ENCODE data around the gene MFSD12.

MFSD12 gene

GRCh38 chr19:3537438-3538240 is 19.7 kb downstream of the MFSD12 start:
- in situ Hi-C loops (cut with HindIII; ENCODE audit: low sequenced_read_pairs): loop anchor here (5.0 kb wide), 1 partner anchor 85 kb away; no protein-coding TSS in a partner anchor
- H3K4me3 ChIP-seq (ENCODE audit: low read depth, low read length): no peak overlapping the region
- TF ChIP-seq CTCF (IDR thresholded peaks at IDR 0.05; ENCODE audit: low read depth, low read length, missing control alignments): no peak
- DNase-seq (ENCODE audit: low read depth): no peak

- in situ Hi-C loops (cut with HindIII; ENCODE audit: low sequenced_read_pairs): loop anchor here (5.0 kb wide), 1 partner anchor 85 kb away; no protein-coding TSS in a partner anchor
- no peak overlapping the region for H3K4me3 ChIP-seq (ENCODE audit: low read depth, low read length)
- DNase-seq (ENCODE audit: low read depth): no peak
- TF ChIP-seq CTCF (IDR thresholded peaks at IDR 0.05; ENCODE audit: low read depth, low read length, missing control alignments): no peak
Observed at GRCh38 chr19:3537101-3537437, 20.3 kb downstream of the MFSD12 start.

- no peak for TF ChIP-seq CTCF (IDR thresholded peaks at IDR 0.05; ENCODE audit: low read depth, low read length, missing control alignments)
- no peak overlapping the region for H3K4me3 ChIP-seq (ENCODE audit: low read depth, low read length)
- in situ Hi-C loops (cut with HindIII; ENCODE audit: low sequenced_read_pairs): loop anchor here (5.0 kb wide), 1 partner anchor 86 kb away; no protein-coding TSS in a partner anchor
- DNase-seq (ENCODE audit: low read depth): no peak
Observed at GRCh38 chr19:3536429-3537100, 20.8 kb downstream of the MFSD12 start.

GRCh38 chr19:3535981-3536380 is 21.4 kb downstream of the MFSD12 start:
- H3K4me3 ChIP-seq (ENCODE audit: low read depth, low read length): no peak overlapping the region
- TF ChIP-seq CTCF (IDR thresholded peaks at IDR 0.05; ENCODE audit: low read depth, low read length, missing control alignments): no peak
- in situ Hi-C loops (cut with HindIII; ENCODE audit: low sequenced_read_pairs): loop anchor here (5.0 kb wide), 1 partner anchor 86 kb away; no protein-coding TSS in a partner anchor
- no peak for DNase-seq (ENCODE audit: low read depth)

GRCh38 chr19:3535563-3535965 is 21.8 kb downstream of the MFSD12 start:
- H3K4me3 ChIP-seq (ENCODE audit: low read depth, low read length): no peak overlapping the region
- TF ChIP-seq CTCF (IDR thresholded peaks at IDR 0.05; ENCODE audit: low read depth, low read length, missing control alignments): no peak
- no peak for DNase-seq (ENCODE audit: low read depth)
- in situ Hi-C loops (cut with HindIII; ENCODE audit: low sequenced_read_pairs): loop anchor here (5.0 kb wide), 1 partner anchor 87 kb away; no protein-coding TSS in a partner anchor

GRCh38 chr19:3535235-3535535 is 22.2 kb downstream of the MFSD12 start:
- H3K4me3 ChIP-seq (ENCODE audit: low read depth, low read length): no peak overlapping the region
- in situ Hi-C loops (cut with HindIII; ENCODE audit: low sequenced_read_pairs): loop anchor here (5.0 kb wide), 1 partner anchor 87 kb away; no protein-coding TSS in a partner anchor
- no peak for DNase-seq (ENCODE audit: low read depth)
- no peak for TF ChIP-seq CTCF (IDR thresholded peaks at IDR 0.05; ENCODE audit: low read depth, low read length, missing control alignments)

All from astrocyte of the cerebellum (primary cell).